HG03139 (cell line): Measurements from ENCODE around the gene PKNOX1.
"Not testable (repeated sequence)": the region's sequence is repeated elsewhere in the genome, so short reads cannot be mapped to it uniquely, and the experiment has no call there.

ENCODE experiments used
- ATAC-seq: cut with Tn5 transposase; IDR thresholded peaks from one replicate; pipeline ENCODE4 v1.9.1; 2021; ENCODE audit not compliant: unreplicated experiment

PKNOX1 gene

DNA sequence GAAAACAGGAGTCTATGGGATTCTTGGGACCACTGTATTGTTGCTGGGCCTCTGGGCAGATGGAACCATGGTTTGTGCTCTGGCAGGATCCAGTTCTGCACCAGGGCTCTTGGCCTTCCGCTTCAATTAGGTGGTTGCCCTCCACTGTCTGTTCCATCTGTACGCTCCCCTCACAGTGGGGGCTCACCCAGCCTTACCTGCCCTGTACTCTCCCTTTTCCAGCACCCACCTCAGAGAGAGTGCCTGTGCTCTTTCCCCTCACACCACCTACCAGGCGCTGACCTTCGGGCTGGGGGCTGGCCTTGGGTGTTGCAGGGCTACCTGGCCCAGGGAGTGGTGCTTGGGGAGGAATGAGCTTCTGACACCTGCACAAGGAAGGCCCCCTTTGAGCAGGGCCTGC is 7.5 kb downstream of the PKNOX1 start:
- ATAC-seq: no peak

- no peak for ATAC-seq
Observed at GRCh38 chr21:42983103-42983502, 8.7 kb downstream of the PKNOX1 start.

DNA sequence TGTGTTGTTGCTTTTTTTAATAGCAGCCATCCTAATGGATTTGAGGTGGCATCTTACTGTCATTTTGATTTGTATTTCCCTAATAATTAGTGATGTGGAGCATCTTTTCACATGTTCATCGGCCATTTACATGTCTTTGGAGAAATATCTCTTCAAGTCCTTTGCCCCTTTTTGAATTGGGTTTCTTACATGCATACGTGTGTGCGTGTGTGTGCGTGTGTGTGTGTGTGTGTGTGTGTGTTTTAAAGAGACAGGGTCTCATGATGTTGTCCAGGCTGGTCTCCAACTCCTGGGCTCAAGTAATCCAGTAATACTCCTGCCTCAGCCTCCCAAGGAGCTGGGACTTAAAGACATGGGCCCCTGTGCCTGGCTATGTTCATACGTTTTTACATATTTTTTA is 9.5 kb downstream of the PKNOX1 start:
- ATAC-seq: no peak

GRCh38 chr21:42986125-42986783 is 11.9 kb downstream of the PKNOX1 start:
- ATAC-seq: no peak

- ATAC-seq: no peak
Observed at GRCh38 chr21:42988236-42988965, 14.0 kb downstream of the PKNOX1 start.

DNA sequence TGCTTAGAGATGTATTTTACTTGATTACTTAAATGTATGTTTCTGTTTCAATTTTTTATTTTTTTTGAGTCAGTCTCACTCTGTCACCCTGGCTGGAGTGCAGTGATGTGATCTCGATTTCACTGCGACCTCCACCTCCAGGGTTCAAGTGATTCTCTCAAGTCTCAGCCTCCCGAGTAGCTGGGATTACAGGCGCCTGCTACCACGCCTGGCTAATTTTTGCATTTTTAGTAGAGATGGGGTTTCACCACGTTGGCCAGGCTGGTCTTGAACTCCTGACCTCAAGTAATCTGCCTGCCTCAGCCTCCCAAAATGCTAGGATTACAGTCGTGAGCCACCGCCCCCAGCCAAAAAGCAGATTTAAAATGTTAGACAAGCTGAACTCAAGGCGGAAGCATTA is 15.0 kb downstream of the PKNOX1 start:
- ATAC-seq: not testable (repeated sequence)

DNA sequence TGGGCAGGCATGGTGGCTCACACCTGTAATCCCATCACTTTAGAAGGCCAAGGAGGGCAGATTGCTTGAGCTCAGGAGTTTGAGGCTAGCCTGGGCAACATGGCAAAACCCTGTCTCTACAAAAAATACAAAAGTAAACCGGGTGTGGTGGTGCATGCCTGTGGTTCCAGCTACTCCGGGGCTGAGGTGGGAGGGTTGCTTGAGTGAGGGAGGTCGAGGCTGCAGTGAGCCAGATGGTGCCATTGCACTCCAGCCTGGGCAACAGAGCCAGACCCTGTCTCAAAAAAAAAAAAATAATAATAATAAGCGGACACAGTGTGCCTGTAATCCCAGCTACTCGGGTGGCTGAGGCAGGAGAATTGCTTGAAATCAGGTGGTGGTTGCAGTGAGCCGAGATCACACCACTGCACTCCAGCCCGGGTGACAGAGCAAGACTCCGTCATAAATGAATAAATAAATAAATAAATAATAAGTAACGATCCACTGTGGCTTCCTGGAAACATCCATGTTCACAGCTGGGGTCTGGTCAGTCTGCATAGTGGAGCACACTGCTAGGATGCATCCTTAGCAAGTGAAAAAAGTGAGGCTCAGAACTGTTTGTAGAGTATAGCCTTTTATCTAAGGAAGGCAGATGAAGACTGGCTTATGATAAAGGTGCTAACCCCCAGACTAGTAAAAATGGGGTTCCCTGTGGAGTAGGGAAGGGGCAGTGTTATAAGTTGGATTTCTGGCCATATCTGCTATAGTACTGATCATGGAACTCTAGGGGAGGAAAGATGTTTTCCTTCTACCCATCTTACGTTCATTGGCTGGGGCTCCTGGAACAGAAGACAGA is 15.7 kb downstream of the PKNOX1 start:
- ATAC-seq: no peak

GRCh38 chr21:42991992-42992740 is 17.8 kb downstream of the PKNOX1 start:
- ATAC-seq: no peak

- ATAC-seq: no peak
Observed at GRCh38 chr21:42993051-42993712, 18.8 kb downstream of the PKNOX1 start.

DNA sequence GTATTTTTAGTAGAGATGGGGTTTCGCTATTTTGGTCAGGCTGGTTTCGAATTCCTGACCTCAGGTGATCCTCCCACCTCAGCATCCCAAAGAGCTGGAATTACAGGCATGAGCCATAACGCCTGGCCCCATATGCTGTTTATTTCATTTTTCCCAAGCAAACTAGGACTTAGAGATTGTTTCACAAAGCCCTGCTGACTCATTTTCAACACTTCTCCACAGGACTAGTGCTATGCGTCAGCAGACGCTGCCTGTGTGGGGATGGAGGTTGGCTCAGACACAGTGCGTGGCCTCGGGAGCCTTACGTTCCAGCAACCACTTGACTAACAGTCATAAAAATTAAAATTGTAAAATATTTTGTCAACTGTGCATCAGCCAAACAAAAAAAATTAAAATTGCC is 22.7 kb downstream of the PKNOX1 start:
- ATAC-seq: no peak

DNA sequence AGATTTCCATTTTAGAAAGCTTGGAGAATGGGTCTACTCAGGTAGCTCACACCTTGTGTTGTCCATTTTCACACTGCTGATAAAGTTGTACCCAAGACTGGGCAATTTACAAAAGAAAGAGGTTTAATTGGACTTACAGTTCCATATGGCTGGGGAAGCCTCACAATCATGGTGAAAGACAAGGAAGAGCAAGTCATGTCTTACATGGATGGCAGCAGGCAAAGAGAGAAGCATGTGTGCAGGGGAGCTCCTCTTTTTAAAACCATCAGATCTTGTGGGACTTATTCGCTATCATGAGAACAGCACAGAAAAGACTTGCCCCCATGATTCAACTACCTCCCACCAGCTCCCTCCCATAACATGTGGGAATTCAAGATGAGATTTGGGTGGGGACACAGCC is 23.6 kb downstream of the PKNOX1 start:
- not testable (repeated sequence) for ATAC-seq

- ATAC-seq: not testable (repeated sequence)
Observed at GRCh38 chr21:42999152-42999551, 24.8 kb downstream of the PKNOX1 start.

- ATAC-seq: not testable (repeated sequence)
Observed at GRCh38 chr21:43000041-43000440, 25.7 kb downstream of the PKNOX1 start.

DNA sequence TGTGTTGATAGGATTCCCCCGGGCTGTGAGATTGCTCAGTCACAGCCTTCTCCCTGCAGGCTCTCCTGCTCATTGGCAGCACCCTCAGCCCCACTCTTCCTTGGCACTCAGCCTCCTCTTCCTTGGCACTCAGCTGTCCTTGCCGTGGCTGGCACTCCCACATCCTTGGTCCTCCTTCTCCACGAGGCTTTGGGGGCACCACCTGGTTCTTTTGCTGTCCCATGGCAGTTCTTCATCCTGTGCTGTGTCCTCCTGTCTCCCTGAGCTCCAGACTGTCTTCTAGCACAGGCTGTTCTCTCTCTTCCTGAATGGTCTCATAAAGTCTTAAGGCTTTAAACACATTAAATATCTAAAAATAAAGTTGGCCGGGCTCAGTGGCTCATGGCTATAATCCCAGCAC is 27.0 kb downstream of the PKNOX1 start:
- no peak for ATAC-seq

GRCh38 chr21:43004926-43005325 is 30.6 kb downstream of the PKNOX1 start:
- no peak for ATAC-seq

- no peak for ATAC-seq
Observed at GRCh38 chr21:43005635-43006034, 31.3 kb downstream of the PKNOX1 start.

DNA sequence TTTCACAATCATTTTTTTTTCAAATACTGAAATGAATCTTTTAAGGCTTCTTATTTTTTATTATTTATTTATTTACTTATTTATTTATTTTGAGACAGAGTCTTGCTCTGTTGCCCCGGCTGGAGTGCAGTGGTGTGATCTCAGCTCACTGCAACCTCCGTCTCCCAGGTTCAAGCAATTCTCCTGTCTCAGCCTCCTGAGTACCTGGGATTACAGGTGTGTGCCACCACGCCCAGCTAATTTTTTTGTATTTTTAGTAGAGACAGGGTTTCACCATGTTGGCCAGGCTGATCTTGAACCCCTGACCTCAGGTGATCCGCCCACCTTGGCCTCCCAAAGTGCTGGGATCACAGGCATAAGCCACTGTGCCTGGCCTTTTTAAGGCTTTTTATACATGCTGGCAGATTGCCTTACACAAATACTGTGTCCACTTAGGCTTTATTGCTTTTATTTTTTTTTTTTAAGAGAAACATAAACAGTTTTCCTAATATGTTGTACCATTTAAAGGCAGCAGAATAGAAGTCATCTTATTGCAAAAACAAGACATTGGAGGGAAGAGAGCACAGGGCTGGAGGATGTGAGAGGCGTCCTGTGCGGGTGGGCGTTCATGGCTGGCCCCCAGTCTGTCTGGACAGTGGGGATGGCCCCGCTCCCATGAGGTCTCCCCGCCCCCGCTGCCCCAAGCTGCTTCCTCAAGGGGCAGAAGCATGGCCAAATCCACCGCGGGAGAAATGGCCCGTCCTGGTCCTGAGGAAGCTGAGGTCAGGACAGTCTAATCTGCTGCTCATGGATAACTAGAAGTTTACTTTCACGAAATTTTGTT is 31.9 kb downstream of the PKNOX1 start:
- ATAC-seq: not testable (repeated sequence)

GRCh38 chr21:43006874-43007208 is 32.5 kb downstream of the PKNOX1 start:
- ATAC-seq: no peak

DNA sequence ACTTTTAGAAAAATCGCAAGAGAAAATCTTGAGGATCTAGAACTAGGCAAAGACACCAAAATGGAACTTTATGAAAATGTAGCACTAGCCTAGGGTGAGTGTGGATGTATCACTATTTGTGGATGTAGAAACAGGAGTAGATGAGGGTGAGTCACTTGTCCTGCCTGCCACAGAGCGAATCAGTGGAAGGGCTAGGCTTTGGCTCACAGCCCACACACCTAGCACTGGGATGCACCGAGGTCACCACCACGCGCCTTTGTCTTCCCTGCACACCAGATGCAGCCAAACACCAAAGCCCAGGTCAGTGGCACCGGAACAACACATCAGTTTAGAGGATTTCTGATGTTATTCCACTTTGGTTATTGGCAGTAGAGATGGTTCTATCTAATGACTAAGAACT is 38.2 kb downstream of the PKNOX1 start:
- no peak for ATAC-seq
